Kidney glomerular epithelial cell (primary cell): Measurements from ENCODE around the gene EPB41L3.

Experiments
- DNase-seq: peaks from one replicate; lab custom pipeline; 2025; lab: John Stamatoyannopoulos, UW

The EPB41L3 gene

DNA sequence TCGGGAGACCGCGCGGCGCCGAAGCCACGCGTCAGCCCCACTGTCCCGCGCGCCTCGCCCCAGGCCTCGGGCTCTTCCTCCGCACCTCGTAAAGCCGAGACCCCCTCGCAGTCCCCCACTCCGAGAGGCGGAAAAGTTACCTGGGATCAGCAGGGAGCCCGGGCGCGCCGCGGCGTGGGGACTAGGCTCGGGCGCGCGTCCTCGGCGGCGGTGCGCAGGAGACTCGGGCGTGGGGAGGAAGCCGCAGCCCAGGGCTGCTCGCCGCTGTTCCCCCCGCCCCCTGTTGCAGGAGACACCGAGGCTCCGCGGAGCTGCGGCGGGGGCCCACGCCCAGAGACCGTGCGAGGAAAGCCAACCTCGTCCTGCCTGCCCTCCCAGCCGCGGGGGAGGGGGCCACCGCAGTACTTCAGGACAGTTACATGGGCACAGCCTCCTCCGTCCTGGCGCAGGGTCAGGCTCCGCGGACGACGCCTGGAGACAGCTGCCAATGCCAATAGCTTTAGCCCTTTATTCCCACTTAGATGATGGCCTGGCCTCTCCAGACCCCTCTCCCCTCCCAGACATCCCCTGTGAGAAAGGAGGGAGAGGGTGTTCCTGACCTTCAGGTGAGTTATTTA, at the start of gene EPB41L3:
Gene EPB41L3, minus strand, starts transcription at position 225 of the 617 bp plus-strand sequence. CDS start 54,814 bp downstream, outside the sequence.
- DNase-seq = peak; percentile 23

DNA sequence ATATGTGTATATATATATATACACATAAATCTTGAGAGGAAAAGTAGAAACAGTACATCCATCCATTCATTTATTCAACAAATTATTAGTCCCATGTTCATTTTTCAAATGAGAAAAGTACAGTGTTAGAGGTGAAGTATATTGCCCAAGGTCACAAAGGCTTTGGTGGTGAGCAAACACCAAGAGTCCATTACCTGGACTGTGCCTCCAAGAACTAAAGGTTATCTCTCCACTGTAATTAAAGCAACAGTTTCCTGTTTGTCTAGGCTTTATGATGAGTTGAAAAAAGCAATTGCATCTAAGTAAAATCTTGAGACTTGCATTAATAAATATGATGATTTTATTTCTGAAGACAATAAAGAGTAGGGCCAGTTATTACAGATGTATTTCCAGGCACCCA, 44.7 kb upstream of the EPB41L3 start:
- no peak for DNase-seq

DNA sequence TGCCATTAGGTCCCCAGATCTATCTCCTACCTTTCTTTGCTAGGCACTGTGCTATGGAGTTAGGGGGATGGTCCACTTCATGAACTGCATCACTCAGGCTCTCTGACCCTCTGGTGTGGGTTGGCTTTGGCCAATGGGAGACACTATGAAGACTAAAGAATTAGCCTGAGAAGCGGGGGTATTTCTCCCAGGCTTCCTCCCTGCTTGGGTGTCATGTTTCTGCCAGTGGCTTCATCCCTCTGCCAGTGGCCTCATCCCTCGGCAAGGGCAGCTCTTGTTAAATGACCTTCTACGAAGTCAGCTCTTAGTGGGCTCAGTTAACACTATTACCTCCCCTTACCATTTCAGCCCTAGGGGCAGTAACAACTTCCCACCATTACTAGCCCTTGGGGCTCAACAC, 41.9 kb upstream of the EPB41L3 start:
- DNase-seq = no peak

DNA sequence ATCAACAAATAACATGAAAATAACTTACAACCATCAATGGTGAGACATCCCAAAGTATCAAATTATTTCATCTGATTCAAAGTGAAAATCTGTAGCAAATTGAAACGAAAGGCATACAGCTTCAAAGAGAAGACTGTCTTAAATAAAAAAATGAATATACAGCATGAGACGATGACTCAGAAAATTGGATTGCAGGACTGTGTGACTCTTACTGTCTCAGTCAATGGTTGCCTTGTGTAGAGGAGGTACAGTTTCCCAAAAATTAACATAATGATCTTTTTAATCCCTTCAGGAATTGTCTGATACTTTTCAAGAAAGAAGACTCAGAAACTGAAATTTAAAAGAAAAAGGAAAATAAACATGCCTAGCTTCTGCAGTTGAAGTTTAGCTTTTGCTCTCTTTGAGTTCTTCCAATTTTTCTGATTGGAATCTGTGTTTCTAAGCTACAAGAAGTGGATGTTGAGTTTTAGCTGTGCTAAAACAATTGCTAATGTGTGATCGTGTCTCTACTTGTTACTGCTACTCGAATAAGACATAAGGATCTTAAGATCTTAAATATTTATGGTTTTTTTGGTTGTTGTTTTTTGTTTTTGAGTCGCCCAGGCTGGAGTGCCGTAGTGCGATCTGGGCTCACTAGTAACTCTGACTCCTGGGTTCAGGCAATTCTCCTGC, 41.1 kb upstream of the EPB41L3 start:
- peak; percentile 22 for DNase-seq

DNA sequence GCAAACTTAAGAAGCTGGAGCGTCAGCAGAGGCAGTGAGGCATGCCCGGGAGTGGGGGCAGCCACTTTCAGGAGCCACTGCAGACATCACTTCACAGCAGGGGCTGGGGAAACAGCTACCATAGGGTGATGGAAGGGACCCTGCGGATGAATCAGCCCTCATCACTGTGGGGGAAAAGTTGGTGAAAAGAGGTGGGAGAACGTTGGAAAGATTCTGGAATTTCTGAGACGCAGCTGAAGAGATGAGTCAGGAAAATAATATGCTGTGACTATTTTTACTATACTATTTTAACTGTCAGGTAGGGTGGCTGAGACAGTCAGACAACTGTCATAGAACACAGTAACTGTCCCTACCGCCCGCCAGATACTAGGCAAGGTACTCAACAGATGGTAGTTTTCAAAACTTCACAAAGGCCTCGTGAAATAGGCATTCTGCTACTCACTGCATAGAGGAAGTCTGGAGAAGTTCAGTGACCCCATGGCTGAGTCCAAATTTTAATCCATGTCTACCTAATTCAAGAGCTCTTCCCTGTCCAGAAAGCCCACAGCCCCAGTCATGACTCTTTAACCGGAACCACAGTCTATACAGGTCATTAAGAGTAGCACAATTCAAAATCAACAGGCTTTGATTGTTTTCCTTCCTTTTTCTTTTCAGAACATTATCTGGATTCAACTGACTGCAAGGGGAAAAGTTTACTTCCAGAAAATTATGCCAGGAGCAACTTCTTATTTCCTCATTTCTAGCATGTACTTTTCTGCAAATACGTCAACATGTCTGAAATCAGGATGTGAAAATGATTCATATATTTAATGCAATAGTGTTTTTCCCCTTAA, 39.3 kb upstream of the EPB41L3 start:
- peak; percentile 56 for DNase-seq

DNA sequence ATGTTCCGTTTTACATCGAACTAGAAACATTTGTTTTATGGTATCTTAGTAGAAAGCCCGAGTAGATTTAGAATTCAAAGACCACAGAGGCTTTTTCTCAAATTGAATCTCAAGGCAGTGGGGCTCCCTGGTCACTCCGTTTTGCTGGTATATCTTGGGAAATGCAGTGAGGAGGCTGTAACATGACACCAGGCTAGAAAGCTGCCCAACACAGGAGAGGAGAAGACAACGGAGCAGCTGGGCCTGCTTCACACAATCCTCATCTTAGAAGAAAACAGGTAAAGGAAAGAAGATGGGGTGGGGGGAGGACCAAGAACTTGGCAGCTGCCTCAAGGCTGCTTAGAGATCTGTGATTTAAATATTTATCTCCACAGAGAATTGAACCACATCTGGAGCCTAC, 38.3 kb upstream of the EPB41L3 start:
- DNase-seq = no peak

DNA sequence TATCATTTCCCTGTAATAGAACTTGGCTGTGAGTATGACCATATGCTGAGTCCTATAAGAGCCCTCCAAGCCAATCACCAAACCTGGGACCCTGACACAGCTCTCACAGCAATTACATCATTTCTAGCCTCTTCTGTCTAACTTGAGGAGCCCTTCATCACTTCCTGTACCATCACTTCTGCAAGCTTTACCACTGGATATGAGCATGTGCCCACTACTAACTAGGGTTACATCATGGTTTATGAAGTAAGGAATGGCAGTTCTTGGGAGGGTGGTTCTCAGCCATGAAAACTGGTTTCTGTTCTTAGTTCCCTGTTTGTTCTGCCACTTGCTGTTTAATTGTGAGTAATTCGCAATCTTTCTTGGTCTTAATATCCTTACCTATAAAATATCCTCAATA, 31.0 kb upstream of the EPB41L3 start:
- DNase-seq = no peak

DNA sequence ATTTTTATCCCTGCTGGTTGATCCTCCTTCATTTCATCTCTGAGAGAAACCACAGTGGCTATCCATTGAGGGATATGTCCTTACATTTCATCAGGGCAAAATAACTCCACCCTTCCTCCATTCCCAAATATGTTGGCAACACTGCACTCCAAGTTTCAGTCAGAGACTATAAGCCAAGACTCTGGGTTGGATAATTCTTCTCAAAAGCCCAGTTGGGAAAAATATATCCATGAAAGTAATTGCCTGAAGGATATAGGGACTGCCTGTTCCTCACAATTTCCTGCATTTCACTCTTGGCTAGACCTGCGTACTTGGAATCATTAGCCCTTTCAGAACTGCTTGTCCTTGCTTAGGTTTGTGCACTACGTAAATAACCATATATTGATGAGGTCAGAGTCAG, 27.9 kb upstream of the EPB41L3 start:
- DNase-seq = no peak

DNA sequence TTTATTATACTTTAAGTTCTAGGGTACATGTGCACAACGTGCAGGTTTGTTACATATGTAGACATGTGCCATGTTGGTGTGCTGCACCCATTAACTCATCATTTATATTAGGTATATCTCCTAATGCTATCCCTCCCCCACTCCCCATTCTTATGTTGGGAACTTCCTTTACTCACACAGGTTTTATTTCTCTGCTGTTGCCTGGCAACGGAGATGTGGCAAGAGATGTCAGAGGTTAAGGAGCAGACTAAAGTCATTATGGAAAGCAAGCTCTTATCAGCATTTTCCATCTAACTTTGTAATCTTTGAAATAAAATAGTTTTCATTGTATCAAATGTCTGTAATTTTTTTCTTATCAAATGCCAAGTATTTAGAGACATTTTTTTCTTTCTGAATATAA, 26.8 kb upstream of the EPB41L3 start:
- peak; percentile 28 for DNase-seq

DNA sequence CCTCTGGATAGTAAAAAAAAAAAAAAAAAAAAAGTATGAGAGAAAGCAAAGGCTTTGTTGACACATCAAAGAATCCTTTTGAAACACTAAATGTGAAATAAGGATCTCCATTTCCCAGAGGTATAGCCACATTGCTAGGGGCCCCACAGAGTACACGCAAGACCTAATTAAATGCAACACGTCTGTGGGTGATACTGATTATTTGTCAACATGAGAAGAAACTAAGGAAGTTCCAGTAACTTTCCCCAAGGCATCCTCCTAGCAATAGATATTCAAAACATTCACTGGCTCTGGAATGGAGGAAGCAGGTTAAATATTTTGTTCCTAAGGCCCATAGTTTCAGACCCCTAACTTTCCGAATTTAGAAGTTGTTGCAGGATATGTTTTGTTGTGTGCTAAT, 24.6 kb upstream of the EPB41L3 start:
- DNase-seq = no peak

DNA sequence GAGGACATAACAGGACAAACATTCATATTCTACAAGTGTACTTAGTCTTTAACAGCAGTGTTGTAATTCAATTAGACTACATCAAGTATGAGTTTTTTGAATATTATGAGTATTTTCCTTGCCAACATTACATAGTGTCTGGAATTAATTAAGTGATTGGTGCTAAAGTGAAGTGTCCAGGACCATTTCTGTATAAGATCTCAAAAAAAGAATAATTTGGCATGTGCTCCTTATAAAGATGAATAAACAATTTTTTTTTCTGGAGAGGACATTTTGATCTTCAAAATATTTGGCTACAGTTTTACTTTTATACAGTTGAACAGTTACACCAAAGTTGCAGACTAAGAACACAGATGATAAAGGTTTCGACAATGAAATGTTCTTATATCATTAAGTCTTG, 15.1 kb upstream of the EPB41L3 start:
- no peak for DNase-seq

DNA sequence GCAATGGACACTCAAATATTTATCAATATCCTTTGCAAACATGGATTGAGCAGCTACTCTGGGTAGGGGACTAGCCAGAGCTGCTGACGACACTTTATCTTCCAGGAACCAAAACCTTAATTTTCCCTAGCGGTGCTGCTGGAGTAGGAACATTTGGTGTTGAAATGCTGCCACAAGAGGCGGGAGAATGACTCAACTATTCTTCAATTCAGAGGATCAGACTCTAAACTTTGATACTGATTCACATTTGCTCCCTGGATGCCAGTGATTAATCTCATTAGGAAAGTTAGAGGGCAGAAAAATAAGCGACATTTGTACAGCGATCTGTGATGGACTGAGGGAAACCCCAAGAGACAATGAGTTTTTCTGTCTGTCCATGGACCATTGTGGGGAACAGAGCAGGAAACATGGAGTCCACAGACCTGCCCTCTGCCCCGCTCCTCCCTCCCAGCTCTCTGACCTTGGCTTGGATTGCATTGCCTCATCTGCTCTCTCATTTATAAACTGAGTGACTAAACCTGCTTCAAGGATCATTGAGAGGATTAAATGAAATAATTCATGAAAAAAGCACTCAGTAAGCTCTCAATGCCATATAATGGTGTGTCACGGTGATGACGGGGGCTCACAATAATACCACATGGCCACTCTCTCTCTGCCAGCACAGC, 12.6 kb upstream of the EPB41L3 start:
- no peak for DNase-seq

DNA sequence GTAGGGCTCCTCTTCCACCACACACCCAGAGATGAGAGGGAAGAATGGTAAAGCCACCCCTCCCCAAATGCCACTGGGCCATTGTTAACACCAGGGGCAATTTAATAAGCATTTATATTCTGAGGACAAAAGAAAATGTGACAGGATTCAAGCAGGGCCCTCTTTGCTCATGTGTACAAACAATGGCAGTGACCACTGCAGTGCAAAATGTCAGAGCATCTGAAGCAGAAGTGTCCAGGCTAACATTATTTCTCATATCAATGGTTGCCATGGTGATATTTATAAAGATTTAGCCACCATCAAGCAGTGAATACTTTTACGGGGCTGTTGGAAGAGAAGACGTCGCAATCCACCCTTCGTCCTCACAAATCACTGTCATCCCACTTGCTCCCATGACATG, 10.8 kb upstream of the EPB41L3 start:
- DNase-seq = no peak

DNA sequence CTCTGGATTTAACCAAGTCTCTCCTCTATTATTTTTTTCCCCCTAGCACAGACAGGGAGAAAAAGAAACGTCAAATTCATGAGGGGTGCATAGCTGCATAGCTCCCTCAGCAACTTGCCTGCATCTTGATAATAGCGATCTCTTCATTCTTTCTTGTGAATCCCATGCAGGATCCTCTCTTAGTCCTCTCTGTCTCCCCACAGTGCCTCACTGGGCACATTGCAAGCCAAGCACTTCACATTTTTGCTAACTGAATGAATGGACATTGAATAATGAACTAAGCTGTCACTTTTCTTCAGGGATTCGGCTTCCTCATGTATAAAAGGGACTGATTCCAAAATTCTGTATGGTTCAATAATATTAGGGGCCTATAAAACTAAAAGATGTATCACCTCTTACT, 2.9 kb upstream of the EPB41L3 start:
- peak; percentile 74 for DNase-seq

DNA sequence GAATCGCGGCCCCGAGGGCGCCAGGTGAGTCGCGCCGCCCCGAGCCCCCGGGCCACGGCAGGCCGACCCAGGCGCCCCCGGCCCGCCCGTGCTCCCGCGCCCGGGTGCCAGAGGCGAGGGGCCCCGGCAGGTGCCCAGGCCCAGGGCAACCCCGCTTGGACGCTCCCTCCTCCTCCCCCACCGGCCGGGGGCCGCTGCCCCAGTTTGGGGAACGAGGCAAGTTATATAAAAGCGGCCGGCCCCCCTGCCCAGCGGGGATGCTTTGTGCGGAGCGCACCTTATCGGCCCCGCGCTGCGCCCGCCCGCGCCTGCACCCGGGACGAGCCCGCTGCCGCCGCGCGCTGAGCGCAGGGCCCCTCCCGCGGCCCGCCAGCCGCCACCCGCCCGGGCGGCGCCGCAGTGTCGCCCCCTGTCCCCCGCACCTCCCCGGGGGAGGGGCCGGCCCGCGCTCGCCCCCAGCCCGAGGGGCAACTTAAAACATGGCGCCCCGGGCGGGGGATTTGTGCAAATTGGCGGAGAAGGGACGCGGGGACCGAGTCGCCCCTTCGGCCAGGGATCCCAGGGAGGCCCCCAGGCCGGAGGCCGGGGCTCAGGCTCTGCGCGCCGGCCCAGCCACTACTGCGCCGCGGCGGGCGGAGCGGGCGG, 639 bp downstream of the EPB41L3 start:
- DNase-seq = no peak

DNA sequence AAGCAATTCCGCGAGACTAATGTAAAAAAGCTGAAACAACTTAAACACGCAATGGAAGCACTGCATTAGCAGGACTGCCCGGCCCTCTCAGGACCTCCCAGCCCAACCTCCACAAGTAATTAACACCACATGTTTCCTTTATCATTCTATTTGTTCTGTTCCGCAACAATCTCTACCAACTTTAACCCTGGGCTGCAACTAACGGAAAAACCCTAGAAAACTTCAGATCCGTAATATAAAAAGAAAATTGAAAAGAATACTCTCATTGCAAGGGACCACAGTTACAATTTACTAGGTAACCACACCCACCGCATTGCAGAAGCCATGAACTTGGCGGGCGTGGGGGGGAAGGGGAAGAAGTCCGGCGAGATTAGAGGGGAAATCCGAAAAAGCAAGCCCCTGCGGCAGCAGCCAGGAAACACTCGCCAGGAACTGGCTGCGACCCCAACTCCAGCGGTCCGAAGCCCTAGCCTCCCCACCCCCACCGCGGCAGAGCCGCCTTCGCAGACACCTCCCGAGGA, 1.2 kb downstream of the EPB41L3 start:
- DNase-seq = no peak

DNA sequence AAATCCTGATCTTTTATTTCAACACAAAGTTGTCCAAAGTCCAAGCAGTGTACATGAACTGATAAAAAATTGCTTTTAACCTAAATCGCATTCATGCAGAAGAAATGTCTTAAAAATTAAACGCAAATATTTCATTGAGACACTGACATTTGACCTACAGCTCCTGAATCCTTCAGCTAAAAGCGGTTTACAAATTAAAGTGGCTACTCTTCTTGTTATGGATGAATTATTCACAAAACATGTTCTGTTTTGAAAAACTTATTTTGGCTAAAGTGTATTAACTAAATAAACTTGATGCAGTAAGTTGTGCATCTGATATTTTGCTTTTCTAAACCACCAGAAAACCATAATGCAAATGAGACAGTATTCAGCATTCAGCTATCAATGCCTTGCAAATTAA, 2.2 kb downstream of the EPB41L3 start:
- DNase-seq = no peak

DNA sequence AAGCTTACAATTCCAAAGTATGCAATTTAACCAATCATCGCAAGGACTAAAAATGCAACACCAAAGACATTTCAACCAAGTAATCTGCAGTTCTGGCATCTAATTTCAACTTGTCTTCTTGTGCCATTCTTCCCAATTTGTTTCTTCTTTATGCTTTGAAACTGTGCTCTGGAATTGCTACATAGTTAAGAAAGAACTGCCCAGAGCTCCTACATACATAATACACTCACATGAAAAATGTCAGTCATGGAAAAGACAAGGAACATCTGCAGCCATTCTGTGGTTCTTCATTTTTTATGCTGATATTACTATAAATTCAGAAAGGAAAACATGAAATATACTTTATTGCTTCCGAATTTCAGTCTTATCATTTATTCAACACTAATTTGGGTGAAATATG, 4.4 kb downstream of the EPB41L3 start:
- no peak for DNase-seq

DNA sequence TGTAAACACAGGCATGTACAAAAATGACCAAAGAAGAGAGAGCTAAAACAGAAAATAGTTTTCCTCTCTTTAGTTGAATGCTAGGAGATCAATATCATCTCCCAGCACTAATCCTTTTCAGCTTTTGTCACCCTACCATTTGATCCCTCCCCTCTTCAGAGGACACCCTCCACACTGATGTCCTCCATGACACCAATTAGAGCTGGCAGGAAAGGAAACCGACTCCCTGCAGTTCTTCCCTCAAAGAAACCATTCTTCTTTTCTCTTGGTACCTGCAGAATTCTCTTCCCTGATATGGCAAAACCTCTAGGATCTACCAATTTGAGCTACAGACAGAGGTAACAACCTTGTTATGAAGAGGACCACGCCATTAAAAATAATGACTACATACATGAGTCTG, 5.3 kb downstream of the EPB41L3 start:
- DNase-seq = no peak

DNA sequence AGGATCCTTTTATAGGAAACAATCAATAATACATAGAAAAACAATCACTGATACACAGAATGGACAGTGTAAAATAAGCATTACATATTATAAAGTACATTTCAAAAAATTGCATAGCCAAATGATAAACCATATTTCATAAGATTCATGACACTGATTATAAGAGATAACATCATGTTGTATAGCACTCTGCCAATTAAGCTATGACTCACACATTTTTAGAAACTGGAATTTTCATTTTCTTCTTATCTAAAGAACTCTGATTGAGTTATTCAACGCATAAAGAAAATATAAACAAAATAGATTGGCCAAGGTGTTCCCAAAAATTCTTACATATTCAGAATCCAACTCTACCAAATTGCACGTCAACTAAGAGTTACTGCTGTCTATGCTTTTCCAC, 5.9 kb downstream of the EPB41L3 start:
- no peak for DNase-seq

DNA sequence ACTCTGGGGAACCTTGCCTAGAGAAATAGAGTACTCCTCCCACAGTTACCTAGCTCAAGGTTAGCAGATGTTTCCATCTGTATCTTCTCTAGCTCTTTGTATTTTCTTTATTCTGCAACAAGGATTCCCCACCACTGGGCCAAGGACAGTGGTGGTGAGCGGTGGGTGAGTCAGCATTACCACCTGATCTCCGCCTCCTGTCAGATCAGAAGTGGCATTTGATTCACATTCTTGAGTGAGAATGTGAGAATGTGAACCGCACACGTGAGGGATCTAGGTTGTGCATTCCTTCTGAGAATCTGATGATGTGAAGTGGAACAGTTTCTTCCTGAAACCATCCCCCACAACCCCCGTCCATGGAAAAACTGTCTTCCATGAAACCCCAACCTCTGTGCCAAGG, 9.0 kb downstream of the EPB41L3 start:
- DNase-seq = peak; percentile 19

DNA sequence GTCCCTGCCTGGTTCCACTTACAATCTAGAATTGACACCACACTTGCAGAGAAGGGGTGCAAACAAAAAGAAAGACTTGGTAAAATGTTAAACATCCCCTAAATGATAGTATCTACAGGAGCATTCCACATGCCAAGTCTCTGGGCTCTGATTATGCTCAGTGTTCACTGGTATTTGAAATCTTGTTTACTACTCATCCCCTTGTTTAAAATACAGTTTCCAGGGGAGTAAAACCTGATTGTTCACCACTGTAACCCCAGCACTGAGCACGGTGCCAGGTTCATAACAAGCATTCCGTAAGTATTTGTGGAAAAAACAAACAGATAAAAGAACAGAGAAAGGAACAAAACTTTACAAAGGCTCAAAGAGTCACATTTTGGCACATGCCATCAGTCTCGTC, 11.7 kb downstream of the EPB41L3 start:
- no peak for DNase-seq
